GM18873 (cell line): ENCODE results near the gene NENF.
"Not testable (repeated sequence)": the region's sequence is repeated elsewhere in the genome, so short reads cannot be mapped to it uniquely, and the experiment has no call there.

ENCODE experiments used
- ATAC-seq: cut with Tn5 transposase; IDR thresholded peaks from one replicate; pipeline ENCODE4 v1.9.1; 2021; ENCODE audit warnings: mild to moderate bottlenecking, moderate library complexity, moderate number of reproducible peaks; ENCODE audit not compliant: unreplicated experiment, low FRiP score

NENF gene

GRCh38 chr1:212457740-212458338 lies 25.1 kb downstream of the NENF start:
- ATAC-seq, result no peak

- no peak for ATAC-seq
Observed at GRCh38 chr1:212458817-212459216, 26.1 kb downstream of the NENF start.

GRCh38 chr1:212459656-212460055 lies 26.9 kb downstream of the NENF start:
- no peak for ATAC-seq

- ATAC-seq, result no peak
Observed at GRCh38 chr1:212460376-212460775, 27.7 kb downstream of the NENF start.

GRCh38 chr1:212461916-212462660 lies 29.4 kb downstream of the NENF start:
- no peak for ATAC-seq

GRCh38 chr1:212463565-212464285 lies 31.0 kb downstream of the NENF start:
- no peak for ATAC-seq

GRCh38 chr1:212465311-212465710 lies 32.6 kb downstream of the NENF start:
- no peak for ATAC-seq

GRCh38 chr1:212466437-212466836 lies 33.7 kb downstream of the NENF start:
- no peak for ATAC-seq

GRCh38 chr1:212466898-212467650 lies 34.4 kb downstream of the NENF start:
- ATAC-seq, result no peak

- ATAC-seq, result no peak
Observed at GRCh38 chr1:212467843-212468482, 35.2 kb downstream of the NENF start.

GRCh38 chr1:212470059-212470458 lies 37.3 kb downstream of the NENF start:
- ATAC-seq, result no peak

GRCh38 chr1:212471286-212471685 lies 38.6 kb downstream of the NENF start:
- ATAC-seq, result no peak

GRCh38 chr1:212471891-212472675 lies 39.4 kb downstream of the NENF start:
- no peak for ATAC-seq

GRCh38 chr1:212473729-212474128 lies 41.0 kb downstream of the NENF start:
- ATAC-seq, result no peak

- no peak for ATAC-seq
Observed at GRCh38 chr1:212475151-212475550, 42.4 kb downstream of the NENF start.

- ATAC-seq, result not testable (repeated sequence)
Observed at GRCh38 chr1:212475831-212476230, 43.1 kb downstream of the NENF start.

- ATAC-seq, result peak; percentile 86
Observed at GRCh38 chr1:212477014-212477679, 44.4 kb downstream of the NENF start.

GRCh38 chr1:212477680-212478466 lies 45.2 kb downstream of the NENF start:
- ATAC-seq, result no peak
